B cell (primary cell): ENCODE data around the gene RIOK3. TPM values are rescaled to one million over a fixed set of nuclear protein-coding genes. Genes with fewer than 3 reads are reported as not detected.

ENCODE experiments used
- ATAC-seq: fragments of 200-7000 bp; cut with Tn5 transposase; one replicate; pipeline ENCODE4 v1.10.0; 2021; ENCODE audit warnings: low read depth, mild to moderate bottlenecking, moderate number of reproducible peaks, moderate library complexity
- CTCF ChIA-PET: fragments of 350-600 bp; sonication (Branson Sonifier 250); formaldehyde crosslinking; loops from one replicate; lab custom pipeline; 2021; ENCODE audit warnings: antibody characterized with exemption, inconsistent platforms; lab: Charles Lee
- POLR2A ChIA-PET: fragments of 350-600 bp; sonication (Branson Sonifier 250); formaldehyde crosslinking; loops from one replicate; lab custom pipeline; 2021; ENCODE audit warnings: antibody characterized with exemption; lab: Charles Lee
- DNase-seq: peaks from one replicate; pipeline ENCODE4 v3.0.0; 2013
- H2AFZ ChIP-seq: 2 replicates; pipeline ENCODE4 v1.6.1; 2012; ENCODE audit warnings: mild to moderate bottlenecking, low read depth, low read length; ENCODE audit not compliant: insufficient read depth, poor library complexity, severe bottlenecking
- H3K27ac ChIP-seq, 2 donors: 1 replicate in 1 of 2; 2 replicates in 1 of 2; pipeline ENCODE4 v1.5.1; 2012 to 2013; ENCODE audit warnings: low read length in 2 of 2, mild to moderate bottlenecking in 2 of 2, moderate library complexity in 1 of 2
- H3K27me3 ChIP-seq, 4 experiments: fragments of 200-600 bp in 1 of 4; sonication (generic) in 1 of 4; replicated peaks in 1 of 4; 1 replicate in 2 of 4; 2 replicates in 2 of 4; pipeline versions ENCODE4 v1.6.1 to v1.7.0; 2013 to 2016; ENCODE audit warnings: low read length in 3 of 4, mild to moderate bottlenecking in 2 of 4, mixed read lengths in 1 of 4, moderate library complexity in 1 of 4; ENCODE audit not compliant: insufficient read depth in 4 of 4, control insufficient read depth in 3 of 4; ENCODE audit errors: control extremely low read depth in 1 of 4
- H3K36me3 ChIP-seq, 2 experiments: replicated peaks in 1 of 2; 1 replicate in 1 of 2; 2 replicates in 1 of 2; pipeline versions ENCODE4 v1.6.1 to v1.7.1; 2013; ENCODE audit warnings: low read length in 1 of 2; ENCODE audit not compliant: insufficient read depth in 2 of 2, control insufficient read depth in 1 of 2; ENCODE audit errors: control extremely low read depth in 1 of 2, extremely low read depth in 1 of 2
- H3K4me1 ChIP-seq, 2 donors: fragments of 200-600 bp in 1 of 2; sonication (generic) in 1 of 2; 1 replicate in 1 of 2; 2 replicates in 1 of 2; pipeline versions ENCODE4 v1.5.1 to v1.6.1; 2013 to 2017; ENCODE audit warnings: low read length in 2 of 2; ENCODE audit not compliant: control insufficient read depth in 2 of 2, insufficient read depth in 2 of 2
- H3K4me2 ChIP-seq: replicated peaks from 2 replicates; pipeline ENCODE3; 2012; ENCODE audit warnings: mild to moderate bottlenecking, low read depth, low read length; ENCODE audit not compliant: poor library complexity, severe bottlenecking
- H3K4me3 ChIP-seq, 5 experiments: fragments of 200-600 bp in 1 of 5; sonication (generic) in 1 of 5; 1 replicate in 3 of 5; 2 replicates in 2 of 5; pipeline versions ENCODE4 v1.5.1 to v1.7.0; 2011 to 2016; ENCODE audit warnings: low read length in 4 of 5, mild to moderate bottlenecking in 4 of 5, low read depth in 2 of 5, control low read depth in 1 of 5, moderate library complexity in 1 of 5; ENCODE audit not compliant: insufficient read depth in 1 of 5; ENCODE audit errors: control extremely low read depth in 1 of 5, extremely low read depth in 1 of 5
- H3K79me2 ChIP-seq: fragments of 200-600 bp; sonication (generic); one replicate; pipeline ENCODE4 v1.6.0; 2016; ENCODE audit warnings: low read length; ENCODE audit not compliant: control insufficient read depth, insufficient read depth
- H3K9ac ChIP-seq: fragments of 200-600 bp; sonication (generic); 2 replicates; pipeline ENCODE4 v1.6.1; 2017; ENCODE audit warnings: mild to moderate bottlenecking, low read length, moderate library complexity
- H3K9me3 ChIP-seq, 3 donors: one replicate each; pipeline versions ENCODE4 v1.6.1 to v1.7.1; 2013; ENCODE audit warnings: low read length in 2 of 3; ENCODE audit not compliant: control insufficient read depth in 2 of 3, insufficient read depth in 1 of 3; ENCODE audit errors: control extremely low read depth in 1 of 3
- H4K20me1 ChIP-seq: 2 replicates; pipeline ENCODE4 v1.6.0; 2012; ENCODE audit warnings: mild to moderate bottlenecking, low read length; ENCODE audit not compliant: insufficient read depth, control insufficient read depth, poor library complexity, severe bottlenecking
- H3K27ac Mint-ChIP-seq: one replicate; pipeline ENCODE4 v1.8.0; 2021; ENCODE audit warnings: mixed read lengths
- H3K27me3 Mint-ChIP-seq: one replicate; pipeline ENCODE4 v1.8.0; 2021; ENCODE audit warnings: mixed read lengths
- H3K4me1 Mint-ChIP-seq: one replicate; pipeline ENCODE4 v1.8.0; 2021; ENCODE audit warnings: mixed read lengths
- H3K4me3 Mint-ChIP-seq: one replicate; pipeline ENCODE4 v1.8.0; 2021; ENCODE audit warnings: mixed read lengths
- H3K9me3 Mint-ChIP-seq: one replicate; pipeline ENCODE4 v1.8.0; 2022; ENCODE audit warnings: mixed read lengths; ENCODE audit not compliant: insufficient read depth
- CTCF ChIP-seq: fragments of 200-600 bp; IDR thresholded peaks from one replicate; pipeline ENCODE4 v1.8.0; 2022; ENCODE audit warnings: antibody characterized with exemption, mild to moderate bottlenecking
- EZH2 ChIP-seq: IDR thresholded peaks from 2 replicates; pipeline ENCODE4 v1.6.1; 2012; ENCODE audit warnings: borderline replicate concordance, low read depth, mild to moderate bottlenecking, moderate library complexity, low read length; ENCODE audit not compliant: insufficient read depth, poor library complexity, severe bottlenecking
- WGBS: methylation state at CpG from one replicate; pipeline ENCODE4 v1.1.5; 2013; ENCODE audit warnings: missing lambda C conversion rate; ENCODE audit not compliant: insufficient coverage; 5-methylcytosine and 5-hydroxymethylcytosine counted together
- intact Hi-C: fragments of 100-400 bp; cut with micrococcal nuclease; formaldehyde crosslinking; loops from one replicate; pipeline ENCODE4 v1.10.0; 2022
- polyA plus RNA-seq: library from polyadenylated mRNA; depleted of rRNA; stranded (reverse); fragments of >200 nt; gene quantifications from 2 replicates; pipeline ENCODE4 v1.2.3, GENCODE V29; 2012
- total RNA-seq, 2 donors: library from RNA; stranded (reverse); fragments of 120-200 nt in 1 of 2; gene quantifications; 1 replicate in 1 of 2; 2 replicates in 1 of 2; pipeline versions ENCODE4 v1.2.3 to v1.2.4, GENCODE V29; 2013 to 2022

Gene RIOK3
- total and polyA plus RNA-seq, 2 donors (not counting 1 experiment from before 2014, with no cell fraction given): 42.5 to 83.4 TPM

- Histone ChIP-seq H3K4me2 (no peak overlapping the region), H3K9ac (no peak overlapping the region), H3K79me2 (peaks cover 19% of the 10 kb centered on the region), H3K36me3 (peaks cover 0 to 2% of the 10 kb centered on the region in 2 experiments), H2AFZ (no peak overlapping the region), H3K27me3 (no peaks in the 10 kb centered on the region), H4K20me1 (no peaks in the 10 kb centered on the region), H3K27ac (no peak overlapping the region), H3K4me3 (no peak overlapping the region), H3K4me1 (no peaks in the 10 kb centered on the region), H3K9me3 (peaks cover 0 to 1% (median 0%) of the 10 kb centered on the region in 3 donors)
- WGBS: 100% methylated on average over 1 of the region's 2 CpGs
- no peak for ATAC-seq
- Mint-ChIP-seq H3K4me3 (no peak overlapping the region), H3K27me3 (no peaks in the 10 kb centered on the region), H3K27ac (no peak overlapping the region), H3K4me1 (no peaks in the 10 kb centered on the region), H3K9me3 (no peaks in the 10 kb centered on the region)
- CTCF ChIA-PET: interaction anchor here (0.8 to 1.9 kb wide), 5 partner anchors 9 to 604 kb away, joined by 3 to 6 read pairs (median 4); no protein-coding TSS in a partner anchor
- TF ChIP-seq EZH2 (no peak), CTCF (no peak)
- intact Hi-C loops: no loop called here
- DNase-seq: no peak
- POLR2A ChIA-PET: no interaction called here
These were observed 46.8 kb upstream of the RIOK3 start for GRCh38 chr18:23406271-23406787.

GRCh38 chr18:23412351-23412964 lies 40.6 kb upstream of the RIOK3 start:
- no peak overlapping the region for H3K9ac ChIP-seq
- Mint-ChIP-seq H3K9me3 (no peaks in the 10 kb centered on the region), H3K4me3 (no peak overlapping the region), H3K27ac (no peak overlapping the region), H3K27me3 (no peaks in the 10 kb centered on the region), H3K4me1 (peaks cover 5% of the 10 kb centered on the region)
- ChIA-PET CTCF (interaction anchor here (0.5 to 3.3 kb wide), 30 partner anchors 10 to 612 kb away, joined by 3 to 57 read pairs (median 6); partner anchors contain the start of genes RBBP8 and RIOK3), POLR2A (no interaction called here)
- no peaks in the 10 kb centered on the region for H3K27me3 ChIP-seq
- ATAC-seq (no peak), DNase-seq (no peak)
- H3K4me1 ChIP-seq: peaks cover 0 to 3% of the 10 kb centered on the region in 2 donors
- no peaks in the 10 kb centered on the region for H3K9me3 ChIP-seq
- WGBS: 60% methylated on average over 1 of the region's 3 CpGs
- H2AFZ ChIP-seq: no peak overlapping the region
- peaks cover 0 to 2% of the 10 kb centered on the region in 2 experiments for H3K36me3 ChIP-seq
- H3K27ac ChIP-seq: no peak overlapping the region
- H3K79me2 ChIP-seq: peaks cover 19% of the 10 kb centered on the region
- no peak overlapping the region for H3K4me2 ChIP-seq
- H3K4me3 ChIP-seq: no peak overlapping the region
- intact Hi-C loops: loop anchor here (5.0 kb wide), 1 partner anchor 380 kb away; no protein-coding TSS in a partner anchor
- TF ChIP-seq EZH2: no peak
- no peak for TF ChIP-seq CTCF
- H4K20me1 ChIP-seq: no peaks in the 10 kb centered on the region
